Endothelial cell of umbilical vein (primary cell): ENCODE measurements around the gene CFAP20DC. TPM values are rescaled to one million over a fixed set of nuclear protein-coding genes. Genes with fewer than 3 reads are reported as not detected.

Source experiments
- BruUV-seq: library from RNA; stranded (reverse); fragments of 400-500 nt; replicated peaks from 2 replicates; lab custom pipeline; 2021; lab: Mats Ljungman, UMichigan
- CTCF ChIA-PET: fragments of 300-600, 350-600 bp; sonication (Branson Sonifier 250); formaldehyde crosslinking; loops from one replicate; lab custom pipeline; 2021; ENCODE audit warnings: antibody characterized with exemption, inconsistent platforms; lab: Charles Lee
- POLR2A ChIA-PET: fragments of 300-600, 350-600 bp; sonication (Branson Sonifier 250); formaldehyde crosslinking; loops from one replicate; lab custom pipeline; 2021; ENCODE audit warnings: antibody characterized with exemption, inconsistent platforms; lab: Charles Lee
- DNase-seq: peaks from one replicate; pipeline ENCODE4 v3.0.0-alpha.2; 2011; ENCODE audit warnings: low read depth, low spot score
- FAIRE-seq: peaks from 2 replicates; lab custom pipeline; 2011; peaks lifted over from hg19 to GRCh38; lab: Jason Lieb, UNC
- H2AFZ ChIP-seq: 2 replicates; pipeline ENCODE4 v1.6.0; 2012; ENCODE audit warnings: low read depth, low read length, control low read depth, inconsistent platforms
- H3K27ac ChIP-seq: 2 replicates; pipeline ENCODE4 v1.5.1; 2011; ENCODE audit warnings: low read depth, mild to moderate bottlenecking, control low read depth, low read length, moderate library complexity; ENCODE audit not compliant: insufficient read depth
- H3K27me3 ChIP-seq, 2 experiments: 2 replicates each; pipeline versions ENCODE4 v1.6.0 to v1.6.1; 2011; ENCODE audit warnings: low read length in 2 of 2, mixed read lengths in 1 of 2; ENCODE audit not compliant: control insufficient read depth in 2 of 2, insufficient read depth in 2 of 2
- H3K36me3 ChIP-seq, 2 experiments: 2 replicates in 1 of 2; 3 replicates in 1 of 2; pipeline ENCODE4 v1.5.1; 2011; ENCODE audit warnings: low read length in 2 of 2, mild to moderate bottlenecking in 1 of 2, moderate library complexity in 1 of 2; ENCODE audit not compliant: control insufficient read depth in 2 of 2, insufficient read depth in 2 of 2; ENCODE audit errors: extremely low read depth in 1 of 2
- H3K4me1 ChIP-seq: 3 replicates; pipeline ENCODE4 v1.5.1; 2011; ENCODE audit warnings: mild to moderate bottlenecking, low read length; ENCODE audit not compliant: control insufficient read depth, insufficient read depth; ENCODE audit errors: extremely low read depth
- H3K4me2 ChIP-seq: 2 replicates; pipeline ENCODE4 v1.6.1; 2011; ENCODE audit warnings: low read length, control low read depth, mixed read lengths; ENCODE audit not compliant: insufficient read depth
- H3K4me3 ChIP-seq, 3 experiments: fragments of 200-600 bp in 1 of 3; sonication (generic), shearing (Covaris generic) in 1 of 3; replicated peaks in 1 of 3; 2 replicates each; pipeline ENCODE4 v1.5.1; 2011 to 2016; ENCODE audit warnings: control low read depth in 3 of 3, low read length in 3 of 3, mild to moderate bottlenecking in 2 of 3, inconsistent platforms in 1 of 3, low read depth in 1 of 3, moderate library complexity in 1 of 3; ENCODE audit not compliant: insufficient read depth in 1 of 3
- H3K79me2 ChIP-seq: 2 replicates; pipeline ENCODE4 v1.6.0; 2012; ENCODE audit warnings: low read length, inconsistent platforms; ENCODE audit not compliant: control insufficient read depth, insufficient read depth
- H3K9ac ChIP-seq: replicated peaks from 2 replicates; pipeline ENCODE3; 2011; ENCODE audit warnings: low read length, control low read depth; ENCODE audit not compliant: insufficient read depth; ENCODE audit errors: extremely low read depth
- H3K9me1 ChIP-seq: replicated peaks from 3 replicates; pipeline ENCODE4 v1.6.0; 2011; ENCODE audit warnings: mild to moderate bottlenecking, low read length; ENCODE audit not compliant: control insufficient read depth, insufficient read depth; ENCODE audit errors: extremely low read depth
- H3K9me3 ChIP-seq: replicated peaks from 2 replicates; pipeline ENCODE4 v1.5.1; 2012; ENCODE audit warnings: low read length, inconsistent platforms; ENCODE audit not compliant: control insufficient read depth, insufficient read depth
- H4K20me1 ChIP-seq: replicated peaks from 2 replicates; pipeline ENCODE3; 2011; ENCODE audit warnings: mild to moderate bottlenecking, low read length; ENCODE audit not compliant: control insufficient read depth, insufficient read depth; ENCODE audit errors: extremely low read depth
- CTCF ChIP-seq, 2 donors: IDR thresholded peaks; 1 replicate in 1 of 2; 2 replicates in 1 of 2; pipeline ENCODE4 v1.5.1; 2011; ENCODE audit warnings: low read length in 2 of 2, mild to moderate bottlenecking in 2 of 2, moderate library complexity in 2 of 2, control low read depth in 1 of 2, inconsistent platforms in 1 of 2, low read depth in 1 of 2; ENCODE audit not compliant: insufficient read depth in 1 of 2; ENCODE audit errors: extremely low read depth in 1 of 2
- EZH2 ChIP-seq: IDR thresholded peaks from 2 replicates; pipeline ENCODE4 v1.6.1; 2012; ENCODE audit warnings: borderline replicate concordance, low read depth, mild to moderate bottlenecking, moderate library complexity, low read length, inconsistent platforms; ENCODE audit not compliant: severe bottlenecking
- FOS ChIP-seq: IDR thresholded peaks from 2 replicates; pipeline ENCODE4 v1.6.1; 2011; ENCODE audit warnings: mild to moderate bottlenecking, low read length, moderate library complexity, borderline replicate concordance; ENCODE audit not compliant: insufficient read depth
- GATA2 ChIP-seq: IDR thresholded peaks from 2 replicates; pipeline ENCODE4 v1.7.0; 2011; ENCODE audit warnings: low read depth, mild to moderate bottlenecking, moderate library complexity, mixed read lengths, low read length; ENCODE audit not compliant: insufficient read length, insufficient read depth
- JUN ChIP-seq: IDR thresholded peaks from 2 replicates; pipeline ENCODE4 v1.6.1; 2011; ENCODE audit warnings: borderline replicate concordance, low read depth; ENCODE audit not compliant: insufficient read length, insufficient read depth
- MAX ChIP-seq: IDR thresholded peaks from 2 replicates; pipeline ENCODE4 v1.6.1; 2011; ENCODE audit not compliant: insufficient read depth, insufficient read length
- MYC ChIP-seq: IDR thresholded peaks from one replicate; pipeline ENCODE4 v1.6.1; 2011; ENCODE audit warnings: mild to moderate bottlenecking, low read depth, low read length
- POLR2A ChIP-seq: IDR thresholded peaks from 2 replicates; pipeline ENCODE4 v1.6.1; 2012; ENCODE audit warnings: low read depth, mild to moderate bottlenecking, control low read depth, low read length
- POLR2AphosphoS5 ChIP-seq: IDR thresholded peaks from 2 replicates; pipeline ENCODE4 v1.6.1; 2012; ENCODE audit warnings: low read depth, mild to moderate bottlenecking, control low read depth, low read length, moderate library complexity; ENCODE audit not compliant: insufficient read depth
- dilution Hi-C: fragments of 300-500 bp; cut with MboI; formaldehyde crosslinking; loops from one replicate; pipeline ENCODE4 v1.15.0; 2019; ENCODE audit warnings: low sequenced_read_pairs; ENCODE audit not compliant: extremely low pct_ligation_motif_present
- intact Hi-C: fragments of 100-400 bp; cut with micrococcal nuclease; formaldehyde crosslinking; loops from one replicate; pipeline ENCODE4 v1.10.0; 2022
- polyA plus RNA-seq, 4 experiments: library from polyadenylated mRNA; depleted of rRNA in 3 of 4; stranded (reverse) in 3 of 4; unstranded in 1 of 4; fragments of >200 nt; gene quantifications; 2 replicates each; pipeline versions ENCODE4 v1.2.1 to v1.2.3, GENCODE V29; 2011 to 2012; ENCODE audit warnings: missing spikeins in 1 of 4
- total RNA-seq: library from RNA; stranded (reverse); gene quantifications from 2 replicates; pipeline ENCODE4 v1.2.3, GENCODE V29; 2021

CFAP20DC gene
- total and polyA plus RNA-seq, 2 donors (not counting 3 experiments of a cell fraction or from before 2014, with no cell fraction given): 0.92 to 2.1 TPM

DNA sequence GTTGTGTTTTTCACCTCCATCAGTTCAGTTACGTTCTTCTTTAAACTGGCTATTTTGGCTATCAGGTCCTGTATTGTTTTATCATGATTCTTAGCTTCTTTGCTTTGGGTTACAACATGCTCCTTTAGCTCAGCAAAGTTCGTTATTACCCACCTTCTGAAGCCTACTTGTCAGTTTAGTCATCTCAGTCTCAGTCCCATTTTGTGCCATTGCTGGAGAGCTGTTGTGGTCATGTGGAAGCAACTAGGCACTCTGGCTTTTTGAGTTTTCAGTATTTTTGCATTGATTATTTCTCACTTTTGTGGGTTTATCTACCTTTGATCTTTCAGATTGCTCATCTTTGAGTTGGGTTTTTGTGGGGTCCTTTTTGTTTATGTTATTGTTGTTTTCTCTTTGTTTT lies 151.3 kb downstream of the CFAP20DC start:
- FAIRE-seq: peak; percentile 66
- Histone ChIP-seq H3K9ac (no peak overlapping the region), H3K9me1 (no peaks in the 10 kb centered on the region), H4K20me1 (no peaks in the 10 kb centered on the region), H3K36me3 (no peaks in the 10 kb centered on the region), H3K9me3 (no peaks in the 10 kb centered on the region), H2AFZ (no peak overlapping the region), H3K27me3 (no peaks in the 10 kb centered on the region), H3K79me2 (no peaks in the 10 kb centered on the region), H3K4me3 (no peak overlapping the region), H3K4me2 (no peak overlapping the region), H3K27ac (no peak overlapping the region), H3K4me1 (peaks cover 11% of the 10 kb centered on the region)
- TF ChIP-seq EZH2 (no peak), MYC (no peak), POLR2A (no peak), MAX (no peak)
- intact Hi-C loops: no loop called here
- ChIA-PET POLR2A (no interaction called here), CTCF (no interaction called here)
- BruUV-seq: no TSS peak
- no peak for DNase-seq
- dilution Hi-C loops: no loop called here

DNA sequence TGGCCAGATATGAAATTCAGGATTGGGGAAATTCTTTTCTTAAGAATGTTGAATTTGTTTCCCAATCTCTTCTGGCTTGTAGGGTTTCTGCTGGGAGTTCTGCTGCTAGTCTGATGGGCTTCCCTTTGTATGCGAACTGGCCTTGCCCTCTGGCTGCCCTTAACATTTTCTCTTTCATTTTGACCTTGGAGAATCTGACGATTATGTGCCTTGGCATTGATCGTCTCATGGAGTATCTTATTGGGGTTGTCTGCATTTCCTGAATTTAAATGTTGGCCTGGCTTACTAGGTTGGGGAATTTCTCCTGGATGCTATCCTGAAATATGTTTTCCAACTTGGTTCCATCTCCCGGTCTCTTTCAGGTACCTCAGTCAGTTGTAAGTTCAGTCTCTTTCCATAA lies 152.2 kb downstream of the CFAP20DC start:
- peaks cover 11% of the 10 kb centered on the region for H3K4me1 ChIP-seq

More for the DNA sequence above, 152.2 kb downstream of the CFAP20DC start:
- POLR2A ChIA-PET: interaction anchor here (0.6 kb wide), 2 partner anchors 26 to 1288 kb away, joined by 3 to 4 read pairs; no protein-coding TSS in a partner anchor
- Histone ChIP-seq H3K4me2 (no peak overlapping the region), H3K4me3 (no peak overlapping the region), H4K20me1 (no peaks in the 10 kb centered on the region), H3K9me3 (no peaks in the 10 kb centered on the region), H2AFZ (peak overlapping the region; percentile 32), H3K36me3 (no peaks in the 10 kb centered on the region), H3K79me2 (no peaks in the 10 kb centered on the region), H3K27me3 (no peaks in the 10 kb centered on the region), H3K9me1 (no peaks in the 10 kb centered on the region), H3K9ac (no peak overlapping the region), H3K27ac (no peak overlapping the region)
- no TSS peak for BruUV-seq
- DNase-seq: no peak
- TF ChIP-seq CTCF (IDR thresholded peaks at IDR 0.05; ENCODE audit: extremely low read depth in 1 of 2, insufficient read depth in 1 of 2, low read depth in 1 of 2, low read length in 2 of 2): no peak
- no peak for TF ChIP-seq JUN
- no peak for TF ChIP-seq POLR2AphosphoS5
- TF ChIP-seq POLR2A: no peak
- TF ChIP-seq EZH2: no peak
- TF ChIP-seq MAX: no peak
- TF ChIP-seq FOS: no peak
- no peak for TF ChIP-seq MYC
- no peak for TF ChIP-seq GATA2
- dilution Hi-C loops (no loop called here), intact Hi-C loops (no loop called here)
- FAIRE-seq: no peak
- CTCF ChIA-PET: no interaction called here
